Measurements from ENCODE around the gene PTPN23.

The PTPN23 gene

GRCh38 chr3:47420511-47421484 lies 40.0 kb downstream of the PTPN23 start:
- DNase-seq (ENCODE audit: low read depth, low spot score): peak; percentile 95

GRCh38 chr3:47421741-47422649 lies 41.2 kb downstream of the PTPN23 start:
- no peak for DNase-seq (ENCODE audit: low read depth, low spot score)

- DNase-seq (ENCODE audit: low read depth, low spot score): no peak
Measured at GRCh38 chr3:47422743-47423142, 41.9 kb downstream of the PTPN23 start.

GRCh38 chr3:47423548-47424145 lies 42.8 kb downstream of the PTPN23 start:
- no peak for DNase-seq (ENCODE audit: low read depth, low spot score)

- DNase-seq (ENCODE audit: low read depth, low spot score): no peak
Measured at GRCh38 chr3:47424434-47425382, 43.9 kb downstream of the PTPN23 start.

- DNase-seq (ENCODE audit: low read depth, low spot score): no peak
Measured at GRCh38 chr3:47425383-47425778, 44.6 kb downstream of the PTPN23 start.

GRCh38 chr3:47425959-47426358 lies 45.1 kb downstream of the PTPN23 start:
- DNase-seq (ENCODE audit: low read depth, low spot score): no peak

- no peak for DNase-seq (ENCODE audit: low read depth, low spot score)
Measured at GRCh38 chr3:47427866-47428265, 47.0 kb downstream of the PTPN23 start.

- no peak for DNase-seq (ENCODE audit: low read depth, low spot score)
Measured at GRCh38 chr3:47428662-47429061, 47.8 kb downstream of the PTPN23 start.

- DNase-seq (ENCODE audit: low read depth, low spot score): no peak
Measured at GRCh38 chr3:47429476-47430270, 48.9 kb downstream of the PTPN23 start.

- DNase-seq (ENCODE audit: low read depth, low spot score): no peak
Measured at GRCh38 chr3:47430606-47431005, 49.8 kb downstream of the PTPN23 start.

- DNase-seq (ENCODE audit: low read depth, low spot score): no peak
Measured at GRCh38 chr3:47431225-47431624, 50.4 kb downstream of the PTPN23 start.

- DNase-seq (ENCODE audit: low read depth, low spot score): no peak
Measured at GRCh38 chr3:47432673-47433072, 51.9 kb downstream of the PTPN23 start.

- DNase-seq (ENCODE audit: low read depth, low spot score): no peak
Measured at GRCh38 chr3:47433796-47434195, 53.0 kb downstream of the PTPN23 start.

GRCh38 chr3:47434849-47435248 lies 54.0 kb downstream of the PTPN23 start:
- no peak for DNase-seq (ENCODE audit: low read depth, low spot score)

GRCh38 chr3:47436180-47436579 lies 55.4 kb downstream of the PTPN23 start:
- no peak for DNase-seq (ENCODE audit: low read depth, low spot score)

GRCh38 chr3:47440131-47440530 lies 59.3 kb downstream of the PTPN23 start:
- DNase-seq (ENCODE audit: low read depth, low spot score): no peak

- no peak for DNase-seq (ENCODE audit: low read depth, low spot score)
Measured at GRCh38 chr3:47441796-47442551, 61.2 kb downstream of the PTPN23 start.

GRCh38 chr3:47443611-47443995 lies 62.8 kb downstream of the PTPN23 start:
- peak; percentile 27 for DNase-seq (ENCODE audit: low read depth, low spot score)

Measured in astrocyte of the hippocampus (primary cell).